Hippocampal formation (tissue), 2 donors: ENCODE results near the gene CACNA1C.

ENCODE experiments used
- DNase-seq, 2 donors: peaks; one replicate each; lab custom pipeline; 2025; lab: John Stamatoyannopoulos, UW

Gene CACNA1C

GRCh38 chr12:2456122-2456812 lies 403.5 kb downstream of the CACNA1C start:
- no peak for DNase-seq

- no peak for DNase-seq
Measured at GRCh38 chr12:2456813-2457186, 404.0 kb downstream of the CACNA1C start.

GRCh38 chr12:2457215-2457932 lies 404.6 kb downstream of the CACNA1C start:
- DNase-seq: no peak

GRCh38 chr12:2457933-2458414 lies 405.2 kb downstream of the CACNA1C start:
- no peak for DNase-seq

- DNase-seq: no peak
Measured at GRCh38 chr12:2460051-2460670, 407.4 kb downstream of the CACNA1C start.

DNA sequence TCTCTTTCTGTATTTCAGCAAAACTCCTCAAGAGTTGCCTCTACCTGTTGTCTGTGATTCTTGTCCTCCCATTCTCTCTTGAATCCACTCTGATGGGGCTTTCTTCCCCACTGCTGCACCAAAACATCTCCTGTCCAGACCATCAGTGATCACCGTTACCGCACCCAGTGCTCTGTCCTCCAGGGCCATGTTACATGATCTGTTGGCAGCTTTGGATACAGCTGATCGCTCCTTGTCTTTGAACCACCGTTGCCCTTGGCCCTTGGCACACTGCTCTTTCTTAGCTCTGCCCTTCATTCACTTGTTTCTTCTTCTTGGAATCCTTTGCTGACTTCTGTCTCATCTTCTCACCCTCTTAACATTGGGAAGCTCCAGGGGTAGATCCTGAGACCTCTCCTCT lies 408.3 kb downstream of the CACNA1C start:
- no peak for DNase-seq

GRCh38 chr12:2461645-2462044 lies 408.9 kb downstream of the CACNA1C start:
- no peak for DNase-seq

DNA sequence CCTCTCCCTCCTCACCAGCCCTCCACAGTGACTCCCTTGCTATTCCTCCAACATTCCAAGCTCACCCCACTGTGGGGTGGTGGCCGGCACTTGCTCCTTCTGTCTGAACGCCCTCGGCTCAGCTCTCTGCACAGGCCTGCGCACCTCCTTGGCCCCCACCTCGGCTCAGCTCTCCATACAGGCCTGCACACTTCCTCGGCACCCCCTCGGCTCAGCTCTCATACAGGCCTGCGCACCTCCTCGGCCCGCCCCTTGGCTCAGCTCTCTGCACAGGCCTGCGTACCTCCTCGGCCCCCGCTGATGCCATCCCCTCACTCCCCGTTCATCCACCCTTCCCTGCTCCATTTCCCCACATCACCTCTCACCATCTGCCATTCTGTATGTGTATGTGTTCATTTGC lies 409.3 kb downstream of the CACNA1C start:
- DNase-seq: no peak

DNA sequence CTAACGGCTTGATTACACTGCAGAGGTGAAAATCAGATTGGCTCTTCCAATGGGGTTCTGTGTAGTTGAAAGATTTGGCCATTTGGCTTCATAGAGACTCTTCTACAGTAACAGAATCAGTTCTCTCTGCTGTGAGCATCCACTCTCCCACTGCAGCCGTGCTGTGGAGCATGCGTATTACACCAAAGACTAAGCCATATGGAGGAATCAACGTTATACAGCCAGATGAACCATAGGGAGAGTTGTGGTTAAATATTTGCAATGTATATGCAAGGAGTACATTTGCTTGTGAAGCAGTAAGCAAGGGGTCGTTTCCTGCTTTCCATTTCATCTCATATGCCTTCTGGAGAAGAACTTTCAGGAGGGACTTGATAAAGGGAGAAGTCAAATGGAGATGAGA lies 410.9 kb downstream of the CACNA1C start:
- no peak for DNase-seq

DNA sequence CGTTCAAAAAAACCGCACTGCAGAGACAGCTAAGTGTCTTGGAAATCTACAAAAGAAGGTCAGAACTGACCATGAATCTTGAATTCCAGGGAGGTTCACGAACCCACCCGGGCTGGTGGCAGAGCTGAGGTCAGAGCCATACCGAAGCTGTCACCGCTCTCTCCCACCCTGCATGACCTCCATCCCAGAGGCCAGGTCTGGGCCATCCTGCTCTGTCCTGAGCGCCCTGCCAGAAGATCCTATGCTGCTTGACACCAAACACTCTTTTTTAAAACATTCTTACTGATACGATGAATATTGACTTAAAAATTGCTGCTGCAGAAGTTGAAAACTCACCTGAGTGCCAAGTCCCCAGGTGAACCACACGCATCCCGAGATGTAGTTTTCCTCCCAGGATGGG lies 412.9 kb downstream of the CACNA1C start:
- DNase-seq: no peak

- DNase-seq: no peak
Measured at GRCh38 chr12:2466211-2466610, 413.4 kb downstream of the CACNA1C start.

- no peak for DNase-seq
Measured at GRCh38 chr12:2467447-2468195, 414.8 kb downstream of the CACNA1C start.

DNA sequence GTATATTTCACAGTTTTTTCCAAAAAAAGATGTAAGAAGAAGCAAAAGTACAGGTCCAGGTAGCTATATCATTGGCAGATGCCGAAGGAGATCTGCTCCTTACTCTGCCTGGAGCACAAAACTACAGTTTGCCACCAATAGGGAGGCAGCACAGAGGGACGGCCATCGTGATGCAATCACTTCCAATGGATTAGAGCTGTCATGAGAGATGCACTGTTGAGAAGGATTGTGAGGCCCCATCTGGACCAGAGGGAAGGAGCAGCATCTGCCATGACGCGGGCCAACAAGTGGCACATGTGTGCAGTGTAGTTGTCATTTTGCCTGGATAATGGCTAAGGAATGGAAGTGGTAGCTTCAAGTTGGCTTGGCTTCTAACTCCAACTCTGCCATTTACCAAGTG lies 423.2 kb downstream of the CACNA1C start:
- no peak for DNase-seq

GRCh38 chr12:2477009-2477766 lies 424.4 kb downstream of the CACNA1C start:
- no peak for DNase-seq

- DNase-seq: no peak
Measured at GRCh38 chr12:2479851-2480535, 427.2 kb downstream of the CACNA1C start.

DNA sequence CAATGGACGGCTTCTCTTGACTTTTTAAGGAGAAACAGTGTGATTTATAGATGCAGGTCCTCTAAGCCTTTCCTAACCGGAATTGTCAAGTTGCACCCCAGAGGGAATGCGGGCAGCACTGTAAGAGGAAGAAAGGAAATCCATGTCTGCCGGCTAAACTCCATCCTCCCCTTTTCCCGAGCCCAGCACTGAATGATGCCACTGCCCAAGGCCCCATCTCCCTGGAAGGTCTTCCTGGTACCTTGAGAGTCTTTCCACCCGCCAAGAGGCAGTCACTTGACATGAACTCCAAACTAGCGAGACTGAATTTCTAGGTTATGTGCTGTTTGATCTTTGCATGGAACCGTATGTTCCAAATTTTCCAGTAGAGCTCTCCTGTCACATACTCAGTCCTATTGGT lies 428.6 kb downstream of the CACNA1C start:
- no peak for DNase-seq

- no peak for DNase-seq
Measured at GRCh38 chr12:2481951-2482350, 429.2 kb downstream of the CACNA1C start.

DNA sequence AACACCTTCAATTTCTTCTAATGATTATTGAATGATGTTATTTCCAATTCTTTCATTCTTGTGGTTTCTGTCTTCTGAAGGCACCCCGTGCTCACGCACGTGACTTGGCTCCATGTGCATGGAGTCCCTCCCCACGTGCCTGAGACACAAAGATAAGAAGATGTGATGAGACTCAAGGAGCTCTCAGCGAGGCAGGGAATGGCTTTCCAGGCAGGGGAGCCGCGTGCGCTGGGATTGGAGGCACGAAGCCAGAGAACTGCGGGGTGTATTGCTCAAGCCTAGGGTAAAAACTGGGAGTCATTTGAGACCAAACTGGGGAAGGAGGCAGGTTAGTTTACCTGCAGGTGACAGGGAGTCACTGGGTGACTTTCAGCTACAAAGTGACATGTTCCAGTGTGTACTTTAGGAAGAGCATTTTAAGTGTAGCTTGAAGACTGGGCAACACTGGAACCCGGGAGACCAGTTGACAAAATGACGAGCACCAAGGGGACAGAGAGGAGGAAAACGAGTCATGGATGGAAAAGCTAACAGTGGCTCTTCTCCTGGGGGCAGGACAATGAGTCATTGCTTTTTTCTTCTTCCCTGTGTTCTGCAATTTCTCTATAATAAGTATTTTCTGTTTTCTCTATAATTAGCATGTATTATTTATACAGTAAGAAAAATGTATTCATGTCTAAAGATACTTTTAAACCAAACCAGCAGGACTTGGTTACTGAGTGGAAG lies 430.3 kb downstream of the CACNA1C start:
- DNase-seq: no peak

- DNase-seq: no peak
Measured at GRCh38 chr12:2483713-2484112, 430.9 kb downstream of the CACNA1C start.

- no peak for DNase-seq
Measured at GRCh38 chr12:2484141-2484776, 431.5 kb downstream of the CACNA1C start.
